ENCODE data around the gene IGF1R. TPM values are rescaled to one million over a fixed set of nuclear protein-coding genes. Genes with fewer than 3 reads are reported as not detected.

Gene IGF1R
- total RNA-seq, 1 donor from 2014 or later, result 151 TPM

GRCh38 chr15:98620020-98620419, 28.3 kb upstream of the IGF1R start:
- TF ChIP-seq, protein P1, sequence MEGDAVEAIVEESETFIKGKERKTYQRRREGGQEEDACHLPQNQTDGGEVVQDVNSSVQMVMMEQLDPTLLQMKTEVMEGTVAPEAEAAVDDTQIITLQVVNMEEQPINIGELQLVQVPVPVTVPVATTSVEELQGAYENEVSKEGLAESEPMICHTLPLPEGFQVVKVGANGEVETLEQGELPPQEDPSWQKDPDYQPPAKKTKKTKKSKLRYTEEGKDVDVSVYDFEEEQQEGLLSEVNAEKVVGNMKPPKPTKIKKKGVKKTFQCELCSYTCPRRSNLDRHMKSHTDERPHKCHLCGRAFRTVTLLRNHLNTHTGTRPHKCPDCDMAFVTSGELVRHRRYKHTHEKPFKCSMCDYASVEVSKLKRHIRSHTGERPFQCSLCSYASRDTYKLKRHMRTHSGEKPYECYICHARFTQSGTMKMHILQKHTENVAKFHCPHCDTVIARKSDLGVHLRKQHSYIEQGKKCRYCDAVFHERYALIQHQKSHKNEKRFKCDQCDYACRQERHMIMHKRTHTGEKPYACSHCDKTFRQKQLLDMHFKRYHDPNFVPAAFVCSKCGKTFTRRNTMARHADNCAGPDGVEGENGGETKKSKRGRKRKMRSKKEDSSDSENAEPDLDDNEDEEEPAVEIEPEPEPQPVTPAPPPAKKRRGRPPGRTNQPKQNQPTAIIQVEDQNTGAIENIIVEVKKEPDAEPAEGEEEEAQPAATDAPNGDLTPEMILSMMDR (IDR thresholded peaks at IDR 0.05), result no peak
- H3K4me1 ChIP-seq, result no peaks in the 10 kb centered on the region

DNA sequence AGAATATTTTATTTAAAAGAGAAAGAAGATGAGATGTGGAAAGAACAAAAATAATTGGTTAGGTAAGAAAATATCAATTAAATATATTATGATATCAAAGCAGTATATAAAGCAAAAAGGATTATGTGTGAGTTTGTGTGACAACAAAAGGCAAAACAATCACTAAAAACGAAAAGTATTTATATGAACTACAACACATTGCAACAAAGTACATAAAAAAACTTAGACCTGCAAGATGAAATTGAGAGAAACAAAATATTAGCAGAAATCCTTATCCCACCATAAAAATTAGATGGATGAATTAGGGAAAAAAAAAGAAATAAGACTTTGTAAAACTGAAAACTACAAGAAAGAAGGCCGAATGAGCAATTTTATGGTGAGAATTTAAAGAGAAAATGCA, 27.3 kb upstream of the IGF1R start:
- Histone ChIP-seq H3K36me3 (no peaks in the 10 kb centered on the region), H3K9me3 (no peaks in the 10 kb centered on the region), H3K4me1 (no peaks in the 10 kb centered on the region), H3K27me3 (peaks cover 8% of the 10 kb centered on the region), H3K27ac (no peak overlapping the region), H3K4me3 (no peak overlapping the region)
- TF ChIP-seq, protein P1 (IDR thresholded peaks at IDR 0.05), result no peak
- DNase-seq (ENCODE audit: low spot score in 2 of 2), result no peak
- intact Hi-C loops (cut with DNase I), result no loop called here

More at GRCh38 chr15:98620020-98620419, 28.3 kb upstream of the IGF1R start:
- H3K27ac ChIP-seq, result no peak overlapping the region
- intact Hi-C loops (cut with DNase I), result no loop called here
- H3K27me3 ChIP-seq, result peaks cover 8% of the 10 kb centered on the region
- no peaks in the 10 kb centered on the region for H3K9me3 ChIP-seq
- no peak overlapping the region for H3K4me3 ChIP-seq
- H3K36me3 ChIP-seq, result no peaks in the 10 kb centered on the region
- DNase-seq (ENCODE audit: low spot score in 2 of 2), result peak in 1 of 2 donors; percentile 33

GRCh38 chr15:98625614-98626013, 22.7 kb upstream of the IGF1R start:
- TF ChIP-seq, protein P1 (IDR thresholded peaks at IDR 0.05), result no peak
- no peak overlapping the region for H3K27ac ChIP-seq
- H3K4me1 ChIP-seq, result no peaks in the 10 kb centered on the region
- intact Hi-C loops (cut with DNase I), result loop anchor here (5.0 kb wide), 1 partner anchor 38 kb away; no protein-coding TSS in a partner anchor
- no peak overlapping the region for H3K4me3 ChIP-seq
- no peaks in the 10 kb centered on the region for H3K9me3 ChIP-seq
- DNase-seq (ENCODE audit: low spot score in 2 of 2), result no peak
- no peaks in the 10 kb centered on the region for H3K27me3 ChIP-seq
- H3K36me3 ChIP-seq, result no peaks in the 10 kb centered on the region

DNA sequence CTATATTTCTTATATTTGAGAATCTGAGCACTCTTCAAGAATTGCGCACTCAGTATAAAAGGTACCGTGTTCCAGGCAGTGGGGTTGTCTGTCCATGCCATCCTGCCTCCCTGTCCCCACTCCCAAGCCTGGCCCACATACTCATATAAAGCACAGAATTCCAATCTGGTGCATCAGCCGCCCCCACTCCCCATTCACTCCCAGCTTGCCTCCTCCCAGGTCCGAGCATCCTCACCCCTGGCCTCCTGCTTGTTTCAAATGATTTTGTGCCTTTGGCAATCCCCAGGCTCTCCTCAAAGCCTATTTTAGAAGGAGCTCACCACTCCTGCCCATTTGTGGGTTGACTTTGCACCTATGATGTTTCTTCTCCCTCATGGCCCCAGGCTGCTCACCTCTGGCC, 22.2 kb upstream of the IGF1R start:
- TF ChIP-seq, protein P1 (IDR thresholded peaks at IDR 0.05), result no peak
- Histone ChIP-seq H3K4me3 (no peak overlapping the region), H3K27ac (no peak overlapping the region), H3K4me1 (no peaks in the 10 kb centered on the region), H3K9me3 (no peaks in the 10 kb centered on the region), H3K36me3 (no peaks in the 10 kb centered on the region), H3K27me3 (no peaks in the 10 kb centered on the region)
- no peak for DNase-seq (ENCODE audit: low spot score in 2 of 2)
- intact Hi-C loops (cut with DNase I), result loop anchor here (5.0 kb wide), 1 partner anchor 39 kb away; no protein-coding TSS in a partner anchor

- TF ChIP-seq, protein P1 (IDR thresholded peaks at IDR 0.05), result no peak
- DNase-seq (ENCODE audit: low spot score in 2 of 2), result no peak
- no peaks in the 10 kb centered on the region for H3K9me3 ChIP-seq
- no peak overlapping the region for H3K27ac ChIP-seq
- no peaks in the 10 kb centered on the region for H3K36me3 ChIP-seq
- H3K4me3 ChIP-seq, result no peak overlapping the region
- no peaks in the 10 kb centered on the region for H3K27me3 ChIP-seq
- intact Hi-C loops (cut with DNase I), result loop anchor here (5.0 kb wide), 1 partner anchor 41 kb away; no protein-coding TSS in a partner anchor
- no peaks in the 10 kb centered on the region for H3K4me1 ChIP-seq
Observed at GRCh38 chr15:98628216-98628615, 20.1 kb upstream of the IGF1R start.

DNA sequence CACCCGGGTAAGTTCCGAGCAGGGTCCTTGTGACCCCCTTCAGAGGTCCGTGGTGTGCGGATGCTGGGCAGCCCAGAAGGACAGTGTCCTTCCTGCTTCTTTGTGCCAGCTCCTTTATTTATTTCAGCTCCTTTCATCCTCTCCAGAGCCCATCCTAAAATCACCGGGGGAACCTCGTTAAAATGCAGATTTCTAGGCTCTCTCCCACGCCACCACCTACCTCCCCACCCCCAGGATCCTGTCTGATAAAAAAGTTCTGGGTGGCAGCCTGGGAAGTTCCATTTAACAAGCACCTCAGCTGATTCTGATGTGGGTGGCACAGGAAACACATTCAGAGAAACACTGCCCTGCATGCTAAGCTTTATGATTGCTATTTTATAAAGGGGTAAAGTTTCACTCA, 12.5 kb upstream of the IGF1R start:
- TF ChIP-seq, protein P1 (IDR thresholded peaks at IDR 0.05), result no peak
- Histone ChIP-seq H3K9me3 (no peaks in the 10 kb centered on the region), H3K4me3 (no peak overlapping the region), H3K27me3 (no peaks in the 10 kb centered on the region), H3K36me3 (no peaks in the 10 kb centered on the region), H3K4me1 (no peaks in the 10 kb centered on the region), H3K27ac (no peak overlapping the region)
- intact Hi-C loops (cut with DNase I), result no loop called here
- DNase-seq (ENCODE audit: low spot score in 2 of 2), result no peak

Measured in ascending aorta (tissue), 2 donors.